Thoracic aorta (tissue), 2 donors: ENCODE data around the gene ANKS6. TPM values are rescaled to one million over a fixed set of nuclear protein-coding genes. Genes with fewer than 3 reads are reported as not detected.

Experiments used
- ATAC-seq: fragments of 150-250 bp; one replicate; pipeline ENCODE4 v1.8.0; 2017; ENCODE audit warnings: low read depth; ENCODE audit not compliant: insufficient number of reproducible peaks, low FRiP score
- DNase-seq: peaks from one replicate; pipeline ENCODE4 v3.0.0-alpha.2; 2020; ENCODE audit warnings: low spot score
- H3K27ac ChIP-seq, 2 donors: fragments of 200-600 bp; sonication (generic); 1 replicate in 1 of 2; 2 replicates in 1 of 2; pipeline ENCODE4 v1.5.1; 2016; ENCODE audit warnings: mild to moderate bottlenecking in 2 of 2, moderate library complexity in 2 of 2
- H3K27me3 ChIP-seq: fragments of 200-600 bp; sonication (generic); replicated peaks from 2 replicates; pipeline ENCODE4 v1.6.0; 2016; ENCODE audit warnings: mild to moderate bottlenecking; ENCODE audit not compliant: insufficient read depth
- H3K36me3 ChIP-seq: fragments of 200-600 bp; sonication (generic); one replicate; pipeline ENCODE4 v1.5.1; 2016
- H3K4me1 ChIP-seq, 2 donors: fragments of 200-600 bp; sonication (generic); 1 replicate in 1 of 2; 2 replicates in 1 of 2; pipeline versions ENCODE4 v1.5.1 to v1.6.0; 2016; ENCODE audit warnings: low read depth in 2 of 2, mild to moderate bottlenecking in 1 of 2; ENCODE audit not compliant: control insufficient read depth in 1 of 2
- H3K4me3 ChIP-seq: fragments of 200-600 bp; sonication (generic); 2 replicates; pipeline ENCODE4 v1.5.1; 2016; ENCODE audit warnings: mild to moderate bottlenecking
- H3K9me3 ChIP-seq: fragments of 200-600 bp; sonication (generic); 2 replicates; pipeline ENCODE4 v1.5.1; 2016
- total RNA-seq, 2 donors: library from RNA; depleted of rRNA; stranded (reverse); fragments of >200 nt; gene quantifications; one replicate each; pipeline versions ENCODE4 v1.1.0 to v1.2.3, GENCODE V29; 2016
- TF ChIP-seq, protein P1 (sequence below): fragments of 200-600 bp; sonication (generic); IDR thresholded peaks from one replicate; pipeline ENCODE4 v1.5.1; 2019; ENCODE audit warnings: antibody characterized with exemption

The ANKS6 gene
- total RNA-seq, 2 donors from 2014 or later, result 35.1 to 45.8 TPM

DNA sequence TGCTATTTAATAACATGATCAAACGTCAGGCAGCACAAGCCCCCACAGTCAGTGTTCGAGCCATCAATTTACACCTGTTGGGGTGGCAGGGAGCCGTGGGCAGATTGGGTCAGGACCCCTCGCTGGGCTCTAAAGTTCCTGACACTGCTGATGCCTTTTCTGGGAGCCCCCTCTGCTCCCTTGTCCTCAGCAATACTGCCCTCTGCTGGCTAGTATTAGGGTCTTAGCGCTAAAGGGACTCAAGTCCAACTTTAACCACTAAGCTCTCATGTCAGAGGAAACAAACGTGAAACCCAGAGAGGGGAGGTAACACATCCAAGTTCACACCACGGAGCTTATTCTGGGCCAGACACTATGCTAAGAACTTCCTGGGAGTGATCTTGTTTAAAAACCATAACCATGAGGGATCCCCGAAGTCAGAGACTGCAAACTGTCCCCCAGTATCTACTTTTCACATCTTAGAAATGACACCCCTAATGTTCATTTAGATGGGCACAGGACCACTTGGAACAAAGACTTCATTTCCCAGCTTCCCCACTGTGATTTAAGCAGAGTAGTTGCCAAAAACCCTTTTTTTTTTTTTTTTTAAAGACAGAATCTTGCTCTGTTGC is 20.4 kb downstream of the ANKS6 start:
- Histone ChIP-seq H3K9me3 (no peaks in the 10 kb centered on the region), H3K27me3 (no peaks in the 10 kb centered on the region), H3K36me3 (peaks cover 45% of the 10 kb centered on the region), H3K4me1 (no peaks in the 10 kb centered on the region), H3K27ac (no peak overlapping the region), H3K4me3 (no peak overlapping the region)
- DNase-seq (no peak), ATAC-seq (no peak)
- TF ChIP-seq, protein P1, sequence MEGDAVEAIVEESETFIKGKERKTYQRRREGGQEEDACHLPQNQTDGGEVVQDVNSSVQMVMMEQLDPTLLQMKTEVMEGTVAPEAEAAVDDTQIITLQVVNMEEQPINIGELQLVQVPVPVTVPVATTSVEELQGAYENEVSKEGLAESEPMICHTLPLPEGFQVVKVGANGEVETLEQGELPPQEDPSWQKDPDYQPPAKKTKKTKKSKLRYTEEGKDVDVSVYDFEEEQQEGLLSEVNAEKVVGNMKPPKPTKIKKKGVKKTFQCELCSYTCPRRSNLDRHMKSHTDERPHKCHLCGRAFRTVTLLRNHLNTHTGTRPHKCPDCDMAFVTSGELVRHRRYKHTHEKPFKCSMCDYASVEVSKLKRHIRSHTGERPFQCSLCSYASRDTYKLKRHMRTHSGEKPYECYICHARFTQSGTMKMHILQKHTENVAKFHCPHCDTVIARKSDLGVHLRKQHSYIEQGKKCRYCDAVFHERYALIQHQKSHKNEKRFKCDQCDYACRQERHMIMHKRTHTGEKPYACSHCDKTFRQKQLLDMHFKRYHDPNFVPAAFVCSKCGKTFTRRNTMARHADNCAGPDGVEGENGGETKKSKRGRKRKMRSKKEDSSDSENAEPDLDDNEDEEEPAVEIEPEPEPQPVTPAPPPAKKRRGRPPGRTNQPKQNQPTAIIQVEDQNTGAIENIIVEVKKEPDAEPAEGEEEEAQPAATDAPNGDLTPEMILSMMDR, result peak; percentile 57

DNA sequence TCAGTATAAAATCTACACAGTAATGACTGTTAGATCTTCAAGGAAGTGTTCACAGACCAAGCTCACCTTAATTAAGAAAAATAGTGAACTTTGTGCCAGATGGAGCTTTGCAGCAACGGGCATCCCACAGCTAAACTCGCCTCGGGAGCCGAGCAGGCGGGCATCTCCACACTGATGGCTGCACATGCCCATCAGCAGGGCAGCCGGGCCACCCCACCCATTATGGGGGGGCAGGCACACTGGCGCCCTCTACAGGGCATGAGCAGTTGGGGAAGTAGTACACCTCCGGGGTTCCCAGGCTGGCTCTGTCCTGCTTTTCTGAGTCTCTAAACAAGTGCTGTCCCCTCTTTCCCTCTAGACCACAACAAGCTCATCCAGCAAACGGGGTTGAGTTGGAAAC is 21.6 kb downstream of the ANKS6 start:
- TF ChIP-seq, protein P1, result no peak
- DNase-seq (no peak), ATAC-seq (no peak)
- Histone ChIP-seq H3K27ac (no peak overlapping the region), H3K36me3 (peaks cover 53% of the 10 kb centered on the region), H3K4me1 (no peaks in the 10 kb centered on the region), H3K27me3 (no peaks in the 10 kb centered on the region), H3K9me3 (no peaks in the 10 kb centered on the region), H3K4me3 (no peak overlapping the region)

DNA sequence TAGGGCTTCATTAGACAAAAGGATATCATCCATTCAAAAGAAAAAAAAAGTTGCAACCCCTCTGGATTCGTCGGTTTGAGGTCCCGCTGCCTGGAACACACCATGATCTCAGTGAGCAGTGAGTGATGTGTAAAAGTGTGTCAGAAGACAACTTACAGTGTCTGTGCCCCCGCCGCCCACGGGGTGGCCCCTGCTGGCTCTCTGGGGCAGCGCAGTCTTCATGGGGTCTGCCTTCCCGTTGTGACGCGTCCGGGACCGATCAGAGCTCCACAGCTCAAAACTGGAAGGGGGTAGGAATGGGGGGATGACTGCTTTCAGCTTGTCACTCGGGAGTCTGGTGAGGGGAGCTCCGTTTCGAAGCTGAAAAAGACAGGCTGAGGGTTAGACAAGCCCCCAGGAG is 22.6 kb downstream of the ANKS6 start:
- no peaks in the 10 kb centered on the region for H3K4me1 ChIP-seq
- H3K27me3 ChIP-seq, result no peaks in the 10 kb centered on the region
- no peaks in the 10 kb centered on the region for H3K9me3 ChIP-seq
- H3K36me3 ChIP-seq, result peaks cover 59% of the 10 kb centered on the region
- ATAC-seq, result no peak
- H3K27ac ChIP-seq, result no peak overlapping the region
- no peak overlapping the region for H3K4me3 ChIP-seq
- no peak for DNase-seq
- TF ChIP-seq, protein P1, result no peak

- TF ChIP-seq, protein P1, result no peak
- peaks cover 61% of the 10 kb centered on the region for H3K36me3 ChIP-seq
- H3K27ac ChIP-seq, result no peak overlapping the region
- no peak for DNase-seq
- H3K4me3 ChIP-seq, result no peak overlapping the region
- no peaks in the 10 kb centered on the region for H3K27me3 ChIP-seq
- H3K9me3 ChIP-seq, result no peaks in the 10 kb centered on the region
- no peaks in the 10 kb centered on the region for H3K4me1 ChIP-seq
- no peak for ATAC-seq
Observed at GRCh38 chr9:98772364-98773155, 23.8 kb downstream of the ANKS6 start.

DNA sequence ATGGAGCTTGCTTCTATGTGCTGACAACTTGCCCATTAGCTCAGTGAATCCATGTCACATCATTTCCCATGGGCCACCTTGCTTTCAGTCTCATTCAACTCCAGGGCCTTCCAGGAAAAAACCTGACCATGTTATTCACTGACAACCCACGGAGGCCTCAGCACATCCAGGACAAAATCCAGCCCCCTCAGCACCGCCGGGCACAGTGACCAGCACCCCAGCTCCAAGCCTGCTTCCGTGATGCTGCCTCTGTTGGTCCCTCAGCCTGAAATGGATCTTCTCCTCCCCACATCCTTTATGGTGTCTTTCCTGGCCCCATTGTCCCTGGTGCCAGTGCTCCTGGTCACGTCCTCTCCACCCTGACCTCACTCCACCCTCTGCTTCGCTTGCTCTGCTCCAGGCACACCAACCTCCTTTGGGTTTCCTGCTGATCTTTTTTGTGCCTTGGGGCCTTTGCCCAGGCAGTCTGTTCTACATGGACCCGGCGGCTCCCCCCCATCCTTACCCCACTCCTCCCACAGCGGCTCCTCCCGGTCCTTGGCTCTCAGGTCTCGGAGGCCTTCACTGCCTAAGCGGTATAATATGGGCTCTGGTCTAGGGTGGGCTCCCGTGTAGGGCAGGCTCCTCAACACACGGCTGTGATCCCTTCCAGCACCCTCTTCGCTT is 25.0 kb downstream of the ANKS6 start:
- TF ChIP-seq, protein P1, result no peak
- ATAC-seq (no peak), DNase-seq (no peak)
- no peak overlapping the region for H3K27ac ChIP-seq
- H3K4me1 ChIP-seq, result no peaks in the 10 kb centered on the region
- no peaks in the 10 kb centered on the region for H3K27me3 ChIP-seq
- no peaks in the 10 kb centered on the region for H3K9me3 ChIP-seq
- H3K36me3 ChIP-seq, result peaks cover 64% of the 10 kb centered on the region
- H3K4me3 ChIP-seq, result no peak overlapping the region
